DOHH2 (cell line): ENCODE measurements around the gene FCN1.

ENCODE experiments used
- EZH2phosphoT487 ChIP-seq: fragments of 200-600 bp; sonication (generic); IDR thresholded peaks from 2 replicates; pipeline ENCODE4 v1.6.1; 2017; ENCODE audit warnings: borderline replicate concordance, mild to moderate bottlenecking, antibody characterized with exemption, low read length, moderate library complexity, mixed read lengths
- TF ChIP-seq, protein P1 (sequence below): fragments of 200-600 bp; sonication (generic); IDR thresholded peaks from one replicate; pipeline ENCODE4 v1.5.1; 2014; ENCODE audit warnings: antibody characterized with exemption, mild to moderate bottlenecking, low read depth, low read length; ENCODE audit not compliant: poor library complexity, severe bottlenecking

DNA sequence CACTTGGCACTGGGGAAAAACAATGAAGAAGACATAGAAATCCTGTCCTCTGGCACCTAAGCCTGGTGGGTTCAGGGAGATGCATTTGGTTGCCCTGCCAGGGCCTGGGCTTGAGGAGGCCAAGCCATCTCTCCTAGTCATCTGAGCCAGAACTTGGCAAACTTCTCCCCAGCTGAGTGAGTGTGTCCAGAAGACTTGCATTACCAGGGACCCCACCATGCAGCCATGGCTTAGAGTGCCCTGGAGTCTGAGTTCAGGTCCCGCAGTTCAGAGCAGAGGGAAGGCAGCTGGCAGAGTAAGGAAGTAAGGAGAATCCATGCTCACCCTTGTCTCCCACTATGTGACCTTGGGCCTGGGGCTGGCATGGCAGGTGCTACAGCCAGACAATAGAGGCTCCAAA is 37.4 kb upstream of the FCN1 start:
- TF ChIP-seq, protein P1, sequence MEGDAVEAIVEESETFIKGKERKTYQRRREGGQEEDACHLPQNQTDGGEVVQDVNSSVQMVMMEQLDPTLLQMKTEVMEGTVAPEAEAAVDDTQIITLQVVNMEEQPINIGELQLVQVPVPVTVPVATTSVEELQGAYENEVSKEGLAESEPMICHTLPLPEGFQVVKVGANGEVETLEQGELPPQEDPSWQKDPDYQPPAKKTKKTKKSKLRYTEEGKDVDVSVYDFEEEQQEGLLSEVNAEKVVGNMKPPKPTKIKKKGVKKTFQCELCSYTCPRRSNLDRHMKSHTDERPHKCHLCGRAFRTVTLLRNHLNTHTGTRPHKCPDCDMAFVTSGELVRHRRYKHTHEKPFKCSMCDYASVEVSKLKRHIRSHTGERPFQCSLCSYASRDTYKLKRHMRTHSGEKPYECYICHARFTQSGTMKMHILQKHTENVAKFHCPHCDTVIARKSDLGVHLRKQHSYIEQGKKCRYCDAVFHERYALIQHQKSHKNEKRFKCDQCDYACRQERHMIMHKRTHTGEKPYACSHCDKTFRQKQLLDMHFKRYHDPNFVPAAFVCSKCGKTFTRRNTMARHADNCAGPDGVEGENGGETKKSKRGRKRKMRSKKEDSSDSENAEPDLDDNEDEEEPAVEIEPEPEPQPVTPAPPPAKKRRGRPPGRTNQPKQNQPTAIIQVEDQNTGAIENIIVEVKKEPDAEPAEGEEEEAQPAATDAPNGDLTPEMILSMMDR, result no peak
- TF ChIP-seq EZH2phosphoT487, result no peak
